T-helper 17 cell (primary cell): ENCODE measurements around the gene EDARADD. TPM values are rescaled to one million over a fixed set of nuclear protein-coding genes. Genes with fewer than 3 reads are reported as not detected.

Experiments
- ATAC-seq: fragments of 150-1000 bp; cut with Tn5 transposase; 2 replicates; pipeline ENCODE4 v1.10.0; 2021; ENCODE audit warnings: mild to moderate bottlenecking, moderate library complexity
- DNase-seq, 3 donors: peaks; one replicate each; pipeline versions ENCODE4 v3.0.0 to v3.0.0-alpha.2; 2020 to 2021
- H3K9me3 ChIP-seq: one replicate; pipeline ENCODE4 v1.7.0; 2013; ENCODE audit warnings: low read length, mild to moderate bottlenecking; ENCODE audit not compliant: control insufficient read depth, poor library complexity, severe bottlenecking
- H3K27ac Mint-ChIP-seq: one replicate; pipeline ENCODE4 v1.8.0; 2022; ENCODE audit warnings: mild to moderate bottlenecking, moderate library complexity, mixed read lengths
- H3K27me3 Mint-ChIP-seq: one replicate; pipeline ENCODE4 v1.8.0; 2022; ENCODE audit warnings: mixed read lengths
- H3K36me3 Mint-ChIP-seq: one replicate; pipeline ENCODE4 v1.8.0; 2022; ENCODE audit warnings: low read depth, mixed read lengths
- H3K4me1 Mint-ChIP-seq: one replicate; pipeline ENCODE4 v1.8.0; 2022; ENCODE audit warnings: mild to moderate bottlenecking, mixed read lengths
- H3K4me3 Mint-ChIP-seq: one replicate; pipeline ENCODE4 v1.8.0; 2022; ENCODE audit warnings: mild to moderate bottlenecking, moderate library complexity, mixed read lengths
- total RNA-seq, 4 donors: library from RNA in 2 of 4; stranded (reverse) in 2 of 4; gene quantifications; one replicate each; pipeline ENCODE4 v1.2.3 and lab custom pipeline; 2022 to 2026

Gene EDARADD
- total RNA-seq, 2 donors from 2014 or later = 0.37 to 2.5 TPM

DNA sequence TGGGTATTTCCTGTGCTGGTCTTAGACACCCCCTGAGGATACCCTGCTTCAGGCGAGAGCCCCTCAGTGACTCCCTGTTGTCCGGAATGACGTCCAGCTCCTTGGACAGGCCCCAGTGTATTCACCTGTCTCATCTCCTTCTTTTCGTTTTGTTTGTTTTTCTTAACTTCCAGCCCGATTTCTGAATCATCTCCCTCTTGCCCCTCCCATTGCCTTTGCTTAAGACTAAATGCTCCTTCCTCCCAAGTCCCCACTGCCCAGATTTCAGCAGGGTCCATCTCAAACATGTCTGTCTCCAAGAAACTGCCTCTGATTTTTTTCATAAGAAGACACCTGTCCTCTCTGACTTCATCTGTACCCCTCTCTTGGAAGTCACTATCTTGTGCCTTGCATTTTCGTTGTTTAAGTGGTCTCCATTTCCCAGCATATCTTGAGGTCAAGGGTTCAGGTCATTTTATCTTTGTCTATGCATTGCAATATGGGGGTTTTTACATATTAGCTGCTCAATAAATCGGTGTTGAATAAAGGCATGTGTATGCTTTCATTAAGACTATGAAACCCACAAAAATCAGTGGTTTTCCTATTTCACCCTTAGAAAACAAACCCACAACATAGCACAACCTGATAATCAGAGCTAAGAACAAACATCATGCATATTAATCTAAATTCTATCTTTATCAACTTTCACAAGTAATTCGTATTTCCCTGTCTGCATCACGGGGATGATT lies 71.3 kb downstream of the EDARADD start:
- DNase-seq (no peak), ATAC-seq (peak; percentile 62)
- Mint-ChIP-seq H3K27me3 (no peaks in the 10 kb centered on the region), H3K36me3 (peaks cover 6% of the 10 kb centered on the region), H3K4me3 (peak overlapping the region; percentile 81), H3K4me1 (peaks cover 22% of the 10 kb centered on the region), H3K27ac (peak overlapping the region; percentile 65)
- H3K9me3 ChIP-seq = no peaks in the 10 kb centered on the region

DNA sequence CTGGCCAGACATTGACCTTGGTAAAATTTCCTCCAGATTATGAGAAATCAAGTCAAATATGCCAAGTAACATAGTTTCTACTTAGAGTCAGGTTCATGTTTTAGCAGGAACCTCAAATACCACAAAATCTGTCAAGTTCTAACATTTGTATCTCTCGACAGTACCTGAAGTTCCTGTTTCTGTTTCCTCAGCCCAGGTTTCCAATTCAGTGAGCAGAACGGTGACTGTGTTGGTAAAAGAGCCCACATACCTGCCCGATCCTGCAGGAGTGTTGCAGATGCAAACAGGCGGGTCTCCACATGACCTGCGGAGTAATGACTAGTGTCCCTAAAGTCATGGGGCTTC lies 71.8 kb downstream of the EDARADD start:
- peak overlapping the region; percentile 65 for H3K27ac Mint-ChIP-seq
- ATAC-seq (peak; percentile 83), DNase-seq (no peak)
- peaks cover 6% of the 10 kb centered on the region for H3K36me3 Mint-ChIP-seq
- peaks cover 22% of the 10 kb centered on the region for H3K4me1 Mint-ChIP-seq
- peak overlapping the region; percentile 81 for H3K4me3 Mint-ChIP-seq
- no peaks in the 10 kb centered on the region for H3K9me3 ChIP-seq
- no peaks in the 10 kb centered on the region for H3K27me3 Mint-ChIP-seq

GRCh38 chr1:236467327-236467641 lies 73.2 kb downstream of the EDARADD start:
- H3K4me3 Mint-ChIP-seq = no peak overlapping the region
- DNase-seq (no peak), ATAC-seq (no peak)
- H3K36me3 Mint-ChIP-seq = peaks cover 6% of the 10 kb centered on the region
- no peak overlapping the region for H3K27ac Mint-ChIP-seq
- H3K4me1 Mint-ChIP-seq = peaks cover 22% of the 10 kb centered on the region
- no peaks in the 10 kb centered on the region for H3K27me3 Mint-ChIP-seq
- H3K9me3 ChIP-seq = no peaks in the 10 kb centered on the region

- peaks cover 5% of the 10 kb centered on the region for H3K36me3 Mint-ChIP-seq
- no peak for DNase-seq
- H3K4me3 Mint-ChIP-seq = no peak overlapping the region
Observed at GRCh38 chr1:236468625-236469024, 74.5 kb downstream of the EDARADD start.

DNA sequence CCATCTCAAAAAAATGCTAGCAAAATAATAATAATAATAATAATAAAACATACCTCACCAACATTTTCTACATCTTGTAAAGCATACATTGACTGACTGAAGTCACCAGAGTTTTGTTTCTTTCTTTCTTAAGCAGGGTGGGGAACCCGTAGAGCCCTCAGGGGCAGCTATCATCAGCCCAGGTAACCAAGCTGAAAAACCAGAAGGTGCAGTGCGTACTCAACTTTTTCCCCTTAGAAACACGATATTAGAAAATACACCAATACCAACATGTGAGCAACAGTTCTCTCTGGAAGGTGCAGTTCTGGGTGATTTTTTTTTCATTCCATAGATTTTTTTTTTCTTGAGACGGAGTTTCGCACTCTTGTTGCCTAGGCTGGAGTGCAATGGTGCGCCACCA lies 75.4 kb downstream of the EDARADD start:
- H3K9me3 ChIP-seq = no peaks in the 10 kb centered on the region
- no peak overlapping the region for H3K27ac Mint-ChIP-seq
- H3K36me3 Mint-ChIP-seq = peaks cover 3% of the 10 kb centered on the region
- DNase-seq = no peak
- no peak overlapping the region for H3K4me3 Mint-ChIP-seq
- ATAC-seq = no peak
- H3K27me3 Mint-ChIP-seq = no peaks in the 10 kb centered on the region
- H3K4me1 Mint-ChIP-seq = peaks cover 24% of the 10 kb centered on the region

More at GRCh38 chr1:236468625-236469024, 74.5 kb downstream of the EDARADD start:
- H3K9me3 ChIP-seq = no peaks in the 10 kb centered on the region
- Mint-ChIP-seq H3K27ac (no peak overlapping the region), H3K4me1 (peaks cover 24% of the 10 kb centered on the region), H3K27me3 (no peaks in the 10 kb centered on the region)
- no peak for ATAC-seq

GRCh38 chr1:236471096-236471495 lies 77.0 kb downstream of the EDARADD start:
- H3K4me3 Mint-ChIP-seq = no peak overlapping the region
- H3K9me3 ChIP-seq = no peaks in the 10 kb centered on the region
- ATAC-seq = no peak
- H3K4me1 Mint-ChIP-seq = peaks cover 8% of the 10 kb centered on the region
- H3K36me3 Mint-ChIP-seq = no peaks in the 10 kb centered on the region
- H3K27me3 Mint-ChIP-seq = no peaks in the 10 kb centered on the region
- no peak for DNase-seq
- H3K27ac Mint-ChIP-seq = no peak overlapping the region

DNA sequence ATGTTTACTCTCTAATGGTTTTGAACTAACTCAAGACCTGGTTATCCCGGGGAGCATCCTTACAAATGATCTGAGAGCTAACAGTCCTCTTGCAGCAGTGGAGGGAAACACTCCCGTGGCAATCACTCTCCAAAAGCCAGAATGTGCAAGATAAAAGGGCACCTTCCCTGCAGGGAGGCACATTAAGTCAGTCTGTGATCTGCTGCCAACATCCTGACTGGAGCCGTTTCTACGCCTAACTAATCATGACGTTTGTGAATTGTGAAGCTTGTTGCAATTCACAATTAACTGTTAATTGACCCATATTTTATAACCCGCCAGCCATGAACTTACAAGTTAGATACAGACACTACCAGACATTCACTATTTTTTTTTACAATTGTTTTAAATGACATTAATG lies 77.6 kb downstream of the EDARADD start:
- no peaks in the 10 kb centered on the region for H3K36me3 Mint-ChIP-seq

DNA sequence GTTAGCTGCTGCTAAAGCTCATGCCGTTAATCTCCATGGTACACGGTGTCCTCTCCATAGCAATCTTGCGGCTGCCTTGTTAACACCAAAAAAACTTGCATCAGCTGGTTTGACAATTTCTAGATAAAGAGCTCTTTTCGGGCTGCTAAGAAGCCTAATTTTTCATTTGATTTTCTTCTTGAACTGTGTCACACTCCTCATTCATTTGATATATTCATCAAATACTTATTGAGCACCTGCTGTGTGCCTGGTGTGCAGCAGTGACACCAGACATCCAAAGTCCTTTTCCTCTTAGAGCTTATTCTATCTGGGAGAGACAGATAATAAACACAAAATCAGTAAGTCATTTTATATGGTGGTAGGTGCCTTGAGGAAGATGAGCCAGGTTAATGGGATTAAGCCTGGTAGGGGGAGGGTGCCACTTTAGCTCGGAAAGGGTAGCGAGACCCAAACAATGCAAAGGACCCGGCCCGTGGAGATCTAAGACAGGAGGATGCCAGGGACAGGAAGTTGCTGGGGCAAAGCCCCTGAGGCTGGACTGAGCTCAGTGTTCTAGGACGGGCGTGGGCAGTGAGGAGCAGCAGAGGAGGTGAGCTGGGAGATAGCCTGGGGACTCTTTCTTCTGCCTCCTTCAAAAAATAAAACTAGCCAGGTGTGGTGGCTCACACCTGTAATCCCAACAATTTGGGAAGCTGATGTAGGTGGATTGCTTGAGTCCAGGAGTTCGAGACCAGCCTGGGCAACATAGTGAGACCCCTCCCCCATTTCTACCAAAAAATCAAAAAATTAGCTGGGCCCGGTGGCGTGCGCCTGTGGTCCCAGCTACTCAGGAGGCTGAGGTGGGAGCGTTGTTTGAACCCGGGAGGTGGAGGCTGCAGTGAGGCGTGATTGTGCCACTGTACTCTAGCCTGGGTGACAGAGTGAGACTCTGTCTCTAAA lies 79.0 kb downstream of the EDARADD start:
- H3K27ac Mint-ChIP-seq = no peak overlapping the region
- H3K4me3 Mint-ChIP-seq = no peak overlapping the region
- no peaks in the 10 kb centered on the region for H3K9me3 ChIP-seq
- no peak for ATAC-seq
- DNase-seq = no peak
- peaks cover 2% of the 10 kb centered on the region for H3K4me1 Mint-ChIP-seq
- no peaks in the 10 kb centered on the region for H3K36me3 Mint-ChIP-seq
- H3K27me3 Mint-ChIP-seq = no peaks in the 10 kb centered on the region

More for the DNA sequence above, 77.6 kb downstream of the EDARADD start:
- Mint-ChIP-seq H3K27me3 (no peaks in the 10 kb centered on the region), H3K27ac (peak overlapping the region; percentile 27), H3K4me3 (no peak overlapping the region), H3K4me1 (peaks cover 2% of the 10 kb centered on the region)
- DNase-seq = no peak
- no peak for ATAC-seq
- no peaks in the 10 kb centered on the region for H3K9me3 ChIP-seq

GRCh38 chr1:236476019-236476418 lies 81.9 kb downstream of the EDARADD start:
- DNase-seq (no peak), ATAC-seq (no peak)
- no peaks in the 10 kb centered on the region for H3K36me3 Mint-ChIP-seq
- H3K4me1 Mint-ChIP-seq = peaks cover 2% of the 10 kb centered on the region
- H3K27me3 Mint-ChIP-seq = no peaks in the 10 kb centered on the region
- no peak overlapping the region for H3K27ac Mint-ChIP-seq
- no peaks in the 10 kb centered on the region for H3K9me3 ChIP-seq
- H3K4me3 Mint-ChIP-seq = no peak overlapping the region

DNA sequence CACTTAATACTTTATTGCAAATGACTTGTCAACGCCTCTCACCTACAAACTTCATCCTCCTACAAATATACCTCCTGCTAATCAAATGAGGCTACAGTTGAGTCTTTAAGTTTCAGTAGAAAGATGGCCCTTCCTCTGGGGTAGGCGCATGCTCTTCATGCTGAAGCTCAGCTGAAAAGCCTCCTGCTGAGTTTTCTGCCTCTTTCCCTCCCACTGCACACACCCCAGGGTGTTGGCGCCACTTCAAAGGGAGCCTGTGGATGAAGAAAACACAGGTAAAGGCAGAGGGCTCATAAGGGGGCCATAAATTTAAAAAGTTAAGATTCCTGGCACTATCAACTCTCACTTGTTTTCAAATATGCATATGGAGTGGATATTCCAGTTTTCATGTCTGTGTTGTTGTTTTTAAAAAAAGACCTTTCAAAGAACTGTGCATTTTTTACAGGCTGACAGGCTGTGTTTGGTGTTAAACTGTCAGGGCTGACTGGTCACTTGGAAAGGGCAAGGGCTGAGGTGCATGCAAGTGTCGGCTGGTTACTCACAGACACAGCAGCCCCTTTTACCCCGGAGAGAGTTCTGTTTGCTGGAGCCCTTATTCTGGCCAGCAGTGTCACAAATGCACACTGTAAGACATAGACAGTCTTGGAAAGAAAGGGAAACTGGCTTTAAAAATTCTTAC lies 86.8 kb downstream of the EDARADD start:
- H3K36me3 Mint-ChIP-seq = no peaks in the 10 kb centered on the region
- H3K4me3 Mint-ChIP-seq = no peak overlapping the region
- no peaks in the 10 kb centered on the region for H3K4me1 Mint-ChIP-seq
- DNase-seq = no peak
- no peaks in the 10 kb centered on the region for H3K9me3 ChIP-seq
- H3K27ac Mint-ChIP-seq = no peak overlapping the region
- no peaks in the 10 kb centered on the region for H3K27me3 Mint-ChIP-seq
- no peak for ATAC-seq

GRCh38 chr1:236484310-236484971 lies 90.4 kb downstream of the EDARADD start:
- no peak for DNase-seq
- peaks cover 2% of the 10 kb centered on the region for H3K4me1 Mint-ChIP-seq
- no peak overlapping the region for H3K4me3 Mint-ChIP-seq
- H3K27me3 Mint-ChIP-seq = no peaks in the 10 kb centered on the region
- no peak overlapping the region for H3K27ac Mint-ChIP-seq
- no peaks in the 10 kb centered on the region for H3K9me3 ChIP-seq
- ATAC-seq = no peak
- H3K36me3 Mint-ChIP-seq = no peaks in the 10 kb centered on the region

DNA sequence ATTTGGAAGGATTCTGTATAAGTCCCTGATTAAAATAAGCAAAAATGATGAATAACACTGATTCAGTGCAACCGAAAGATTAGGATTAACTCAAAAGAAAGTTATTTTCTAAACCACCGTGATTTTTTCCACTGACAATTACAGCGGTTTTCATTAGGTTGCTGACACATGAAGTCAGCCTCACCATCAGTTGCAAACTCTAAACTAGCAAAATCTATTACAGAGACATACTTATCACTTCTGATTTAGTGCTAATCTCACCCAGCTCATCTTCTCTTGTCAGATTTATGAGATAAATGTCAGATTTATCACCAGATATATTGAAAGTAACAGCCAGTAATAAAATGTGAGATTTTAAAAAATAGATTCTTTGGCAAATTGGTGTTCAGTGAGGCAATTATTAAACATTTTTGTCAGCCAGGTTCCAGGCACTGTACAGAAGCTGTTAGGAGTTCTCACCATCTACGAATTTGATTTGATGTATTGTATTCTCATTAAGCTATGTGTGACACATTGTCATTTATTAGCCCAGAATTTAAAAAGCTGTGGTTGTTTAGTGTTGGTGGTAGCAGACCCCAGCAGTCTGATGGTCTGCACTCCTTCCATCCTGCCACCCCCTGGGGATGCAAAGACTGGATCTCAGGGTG lies 92.4 kb downstream of the EDARADD start:
- H3K36me3 Mint-ChIP-seq = no peaks in the 10 kb centered on the region
- H3K4me1 Mint-ChIP-seq = peaks cover 10% of the 10 kb centered on the region
- H3K9me3 ChIP-seq = no peaks in the 10 kb centered on the region
- DNase-seq (no peak), ATAC-seq (no peak)
- H3K27me3 Mint-ChIP-seq = no peaks in the 10 kb centered on the region
- H3K27ac Mint-ChIP-seq = no peak overlapping the region
- no peak overlapping the region for H3K4me3 Mint-ChIP-seq
